H1 (cell line): ENCODE measurements around the gene ITGB4. TPM values are rescaled to one million over a fixed set of nuclear protein-coding genes. Genes with fewer than 3 reads are reported as not detected.

Source experiments
- CTCF ChIA-PET: fragments of 300-600 bp; sonication (Branson Sonifier 250); formaldehyde crosslinking; loops from one replicate; lab custom pipeline; 2021; ENCODE audit not compliant: partially characterized antibody; lab: Charles Lee
- POLR2A ChIA-PET: fragments of 300-600 bp; sonication (Branson Sonifier 250); formaldehyde crosslinking; loops from one replicate; lab custom pipeline; 2021; ENCODE audit warnings: inconsistent platforms; ENCODE audit not compliant: partially characterized antibody; lab: Charles Lee
- DNase-seq, 2 experiments: peaks; one replicate each; pipeline versions ENCODE4 v3.0.0 to v3.0.0-alpha.2; 2010 to 2022; ENCODE audit warnings: low spot score in 2 of 2, low read depth in 1 of 2, mixed read lengths in 1 of 2
- FAIRE-seq: peaks from 2 replicates; lab custom pipeline; 2011; peaks lifted over from hg19 to GRCh38; lab: Jason Lieb, UNC
- H2AFZ ChIP-seq: 2 replicates; pipeline ENCODE4 v1.8.1; 2012; ENCODE audit warnings: low read length, inconsistent platforms
- H2AK5ac ChIP-seq: 2 replicates; pipeline ENCODE4 v1.6.1; 2013; ENCODE audit warnings: low read depth, low read length
- H2BK120ac ChIP-seq: replicated peaks from 2 replicates; pipeline ENCODE3; 2013; ENCODE audit warnings: low read depth, low read length, inconsistent platforms
- H2BK12ac ChIP-seq: 2 replicates; pipeline ENCODE4 v1.6.1; 2013; ENCODE audit warnings: low read depth, low read length
- H2BK15ac ChIP-seq: 2 replicates; pipeline ENCODE4 v1.6.1; 2013; ENCODE audit warnings: low read length
- H2BK20ac ChIP-seq: 2 replicates; pipeline ENCODE4 v1.6.1; 2013; ENCODE audit warnings: low read length
- H2BK5ac ChIP-seq: 2 replicates; pipeline ENCODE4 v1.6.1; 2013; ENCODE audit warnings: low read depth, low read length
- H3K14ac ChIP-seq: 2 replicates; pipeline ENCODE4 v1.6.1; 2013; ENCODE audit warnings: inconsistent platforms; ENCODE audit not compliant: insufficient read length
- H3K18ac ChIP-seq: 2 replicates; pipeline ENCODE4 v1.6.1; 2013; ENCODE audit warnings: low read length; ENCODE audit errors: extremely low read depth
- H3K23ac ChIP-seq: 2 replicates; pipeline ENCODE4 v1.6.1; 2013; ENCODE audit warnings: inconsistent platforms; ENCODE audit not compliant: insufficient read length
- H3K23me2 ChIP-seq: 2 replicates; pipeline ENCODE4 v1.6.1; 2013; ENCODE audit warnings: low read depth, low read length
- H3K27ac ChIP-seq: 2 replicates; pipeline ENCODE4 v1.6.1; 2011; ENCODE audit warnings: low read depth, low read length, inconsistent platforms
- H3K27me3 ChIP-seq, 4 experiments: replicated peaks in 1 of 4; 1 replicate in 1 of 4; 2 replicates in 3 of 4; pipeline versions ENCODE4 v1.6.1 to v1.8.1; 2011 to 2013; ENCODE audit warnings: low read length in 3 of 4, mild to moderate bottlenecking in 3 of 4, inconsistent platforms in 2 of 4, mixed read lengths in 2 of 4, moderate library complexity in 1 of 4; ENCODE audit not compliant: control insufficient read depth in 3 of 4, insufficient read depth in 3 of 4; ENCODE audit errors: extremely low read depth in 1 of 4
- H3K36me3 ChIP-seq, 4 experiments: 2 replicates each; pipeline versions ENCODE4 v1.6.1 to v1.8.1; 2011 to 2013; ENCODE audit warnings: mild to moderate bottlenecking in 4 of 4, low read length in 3 of 4, moderate library complexity in 2 of 4, control low read depth in 1 of 4, inconsistent platforms in 1 of 4; ENCODE audit not compliant: insufficient read depth in 4 of 4, control insufficient read depth in 2 of 4
- H3K4ac ChIP-seq: replicated peaks from 2 replicates; pipeline ENCODE3; 2013; ENCODE audit warnings: low read length, low read depth, mixed read lengths, inconsistent platforms; ENCODE audit not compliant: insufficient read length
- H3K4me1 ChIP-seq, 4 experiments: replicated peaks in 1 of 4; 1 replicate in 1 of 4; 2 replicates in 3 of 4; pipeline versions ENCODE4 v1.6.1 to v1.8.1; 2011 to 2013; ENCODE audit warnings: low read length in 3 of 4, inconsistent platforms in 2 of 4, mixed read lengths in 1 of 4; ENCODE audit not compliant: insufficient read depth in 4 of 4, control insufficient read depth in 3 of 4
- H3K4me2 ChIP-seq, 2 experiments: 2 replicates each; pipeline versions ENCODE4 v1.6.1 to v1.8.1; 2011 to 2013; ENCODE audit warnings: low read depth in 2 of 2, low read length in 2 of 2, control low read depth in 1 of 2, inconsistent platforms in 1 of 2, mild to moderate bottlenecking in 1 of 2; ENCODE audit not compliant: insufficient read depth in 1 of 2
- H3K4me3 ChIP-seq, 4 experiments: fragments of 200-600, 300-600 bp in 1 of 4; sonication (generic), shearing (Covaris generic), sonication (Bioruptor Twin) in 1 of 4; 2 replicates each; pipeline versions ENCODE4 v1.5.1 to v1.8.1; 2011 to 2016; ENCODE audit warnings: low read length in 4 of 4, low read depth in 3 of 4, control low read depth in 2 of 4, inconsistent platforms in 2 of 4, mild to moderate bottlenecking in 2 of 4, mixed read lengths in 1 of 4, moderate library complexity in 1 of 4; ENCODE audit not compliant: insufficient read depth in 2 of 4; ENCODE audit errors: extremely low read depth in 1 of 4
- H3K56ac ChIP-seq: replicated peaks from 2 replicates; pipeline ENCODE3; 2013; ENCODE audit warnings: low read depth, mild to moderate bottlenecking, mixed read lengths, low read length, inconsistent platforms; ENCODE audit not compliant: insufficient read length
- H3K79me1 ChIP-seq: 2 replicates; pipeline ENCODE4 v1.6.1; 2013; ENCODE audit warnings: low read depth, low read length, control low read depth
- H3K79me2 ChIP-seq, 2 experiments: 2 replicates each; pipeline versions ENCODE4 v1.6.1 to v1.8.1; 2012 to 2013; ENCODE audit warnings: low read length in 2 of 2, mild to moderate bottlenecking in 2 of 2, inconsistent platforms in 1 of 2; ENCODE audit not compliant: insufficient read depth in 2 of 2, control insufficient read depth in 1 of 2
- H3K9ac ChIP-seq, 4 experiments: replicated peaks in 1 of 4; 1 replicate in 1 of 4; 2 replicates in 3 of 4; pipeline versions ENCODE4 v1.6.1 to v1.8.1; 2011 to 2013; ENCODE audit warnings: low read depth in 3 of 4, low read length in 3 of 4, control low read depth in 2 of 4, mild to moderate bottlenecking in 2 of 4, moderate library complexity in 2 of 4, inconsistent platforms in 1 of 4; ENCODE audit errors: extremely low read depth in 1 of 4
- H3K9me3 ChIP-seq, 2 experiments: 2 replicates each; pipeline versions ENCODE4 v1.6.1 to v1.8.1; 2012 to 2013; ENCODE audit warnings: mild to moderate bottlenecking in 2 of 2, moderate library complexity in 2 of 2, control low read depth in 1 of 2, inconsistent platforms in 1 of 2, low read depth in 1 of 2, low read length in 1 of 2, mixed read lengths in 1 of 2; ENCODE audit not compliant: insufficient read depth in 2 of 2
- H4K20me1 ChIP-seq, 2 experiments: replicated peaks in 1 of 2; 2 replicates each; pipeline versions ENCODE3 to v1.8.1; 2011 to 2013; ENCODE audit warnings: inconsistent platforms in 2 of 2, low read length in 2 of 2, mild to moderate bottlenecking in 1 of 2; ENCODE audit not compliant: insufficient read depth in 2 of 2, control insufficient read depth in 1 of 2
- H4K5ac ChIP-seq: 2 replicates; pipeline ENCODE4 v1.6.1; 2013; ENCODE audit warnings: low read length, low read depth, mixed read lengths, inconsistent platforms; ENCODE audit not compliant: insufficient read length
- H4K8ac ChIP-seq: 2 replicates; pipeline ENCODE4 v1.8.0; 2013; ENCODE audit warnings: mild to moderate bottlenecking, moderate library complexity, low read length, inconsistent platforms; ENCODE audit not compliant: insufficient read depth; ENCODE audit errors: extremely low read depth
- H4K91ac ChIP-seq: replicated peaks from 2 replicates; pipeline ENCODE3; 2013; ENCODE audit warnings: low read length, mixed read lengths, inconsistent platforms; ENCODE audit not compliant: insufficient read length
- CHD1 ChIP-seq: IDR thresholded peaks from 2 replicates; pipeline ENCODE4 v1.6.1; 2012; ENCODE audit warnings: low read depth, low read length, improper control_type of control experiment
- EGR1 ChIP-seq: IDR thresholded peaks from 2 replicates; pipeline ENCODE4 v1.6.1; 2011; ENCODE audit warnings: low read depth, low read length, borderline replicate concordance
- RAD21 ChIP-seq, 2 experiments: IDR thresholded peaks in 1 of 2; conservative IDR thresholded peaks in 1 of 2; 2 replicates each; pipeline ENCODE4 v1.6.1; 2011; ENCODE audit warnings: low read depth in 2 of 2, low read length in 2 of 2, improper control_type of control experiment in 1 of 2, inconsistent platforms in 1 of 2, mild to moderate bottlenecking in 1 of 2, moderate library complexity in 1 of 2
- WGBS, 2 experiments: shearing (Covaris generic) in 1 of 2; methylation state at CpG; one replicate each; pipeline versions ENCODE4 v1.1.6 to v1.1.7; 2013 to 2015; ENCODE audit warnings: low lambda C conversion rate in 2 of 2, mixed read lengths in 2 of 2, inconsistent platforms in 1 of 2, low coverage in 1 of 2, missing lambda C conversion rate in 1 of 2; ENCODE audit not compliant: insufficient replicate concordance in 2 of 2, insufficient coverage in 1 of 2, insufficient read length in 1 of 2; ENCODE audit errors: extremely low coverage in 1 of 2, missing lambda C conversion rate in 1 of 2; 5-methylcytosine and 5-hydroxymethylcytosine counted together
- polyA plus RNA-seq, 7 experiments: library from polyadenylated mRNA; depleted of rRNA in 3 of 7; stranded (reverse) in 5 of 7; unstranded in 2 of 7; fragments of >200 nt in 5 of 7; fragments of 200-250 nt in 2 of 7; gene quantifications; 1 replicate in 5 of 7; 2 replicates in 1 of 7; 4 replicates in 1 of 7; pipeline versions ENCODE4 v1.2.1 to v1.2.3, GENCODE V29; 2011 to 2013; ENCODE audit warnings: missing spikeins in 2 of 7, mixed read lengths in 2 of 7
- total RNA-seq: library from RNA; stranded (reverse); fragmentation: NEBNext Ultra II Directional; extraction: Animal tissue kit (Norgen Biotek cat#: 25700); gene quantifications from 2 replicates; pipeline ENCODE4 v1.2.1, GENCODE V29; 2021
- TF ChIP-seq, protein P1 (sequence below), 3 experiments: IDR thresholded peaks; 1 replicate in 2 of 3; 2 replicates in 1 of 3; pipeline versions ENCODE4 v1.5.1 to v1.6.1; 2011; ENCODE audit warnings: low read length in 3 of 3, mild to moderate bottlenecking in 3 of 3, inconsistent platforms in 2 of 3, low read depth in 1 of 3, moderate library complexity in 1 of 3; ENCODE audit not compliant: insufficient read depth in 1 of 3; ENCODE audit errors: control extremely low read depth in 1 of 3

Gene ITGB4
- total and polyA plus RNA-seq, 2 of the 8 experiments (the other 6 are each of a cell fraction or from before 2014, with no cell fraction given) = 5.2 to 5.6 TPM

GRCh38 chr17:75773121-75773807 is 52.0 kb downstream of the ITGB4 start:
- Histone ChIP-seq H2BK5ac (no peak overlapping the region), H3K23ac (no peak overlapping the region), H2BK15ac (peak overlapping the region; percentile 61; the same call in 1 of the 2 replicates), H3K23me2 (no peaks in the 10 kb centered on the region), H4K5ac (no peak overlapping the region), H4K91ac (no peak overlapping the region), H3K18ac (0 out of 2 replicates have a peak overlapping the region, but pooled peaks have one; percentile 28), H3K4me2 (no peak overlapping the region), H3K79me1 (no peaks in the 10 kb centered on the region), H2AFZ (no peak overlapping the region), H2BK120ac (no peak overlapping the region), H3K79me2 (peaks cover 0 to 15% of the 10 kb centered on the region in 2 experiments; a peak in 3 of 4 replicates), H3K27me3 (no peaks in the 10 kb centered on the region), H3K27ac (no peak overlapping the region), H3K4ac (no peak overlapping the region), H2AK5ac (no peak overlapping the region), H3K56ac (no peak overlapping the region), H2BK12ac (peak overlapping the region; percentile 17; the same call in 1 of the 2 replicates), H3K9me3 (no peaks in the 10 kb centered on the region), H3K9ac (no peak overlapping the region), H3K14ac (no peak overlapping the region), H3K4me1 (peaks cover 0 to 4% (median 0%) of the 10 kb centered on the region in 4 experiments; a peak in 4 of 7 replicates), H2BK20ac (no peak overlapping the region), H3K36me3 (peaks cover 0 to 23% (median 12%) of the 10 kb centered on the region in 4 experiments; a peak in 5 of 8 replicates), H4K8ac (peak overlapping the region; percentile 86; the same call in 1 of the 2 replicates), H4K20me1 (peaks cover 9 to 10% of the 10 kb centered on the region in 2 experiments), H3K4me3 (no peak overlapping the region)
- ChIA-PET CTCF (interaction anchor here (0.5 to 21.4 kb wide), 12 partner anchors 8 to 235 kb away, joined by 3 to 359 read pairs (median 3); partner anchors contain the start of genes GALK1 and UNK), POLR2A (interaction anchor here (0.6 to 8.5 kb wide), 11 partner anchors 9 to 149 kb away, joined by 3 to 425 read pairs (median 3); partner anchors contain the start of genes GALK1 and UNK)
- 86% methylated on average over 10 of the region's 12 CpGs; no CpG with 5 or more reads in 1 of the 2 experiments for WGBS, 2 experiments
- FAIRE-seq = no peak
- DNase-seq = no peak
- TF ChIP-seq CHD1 = no peak
- TF ChIP-seq, protein P1, sequence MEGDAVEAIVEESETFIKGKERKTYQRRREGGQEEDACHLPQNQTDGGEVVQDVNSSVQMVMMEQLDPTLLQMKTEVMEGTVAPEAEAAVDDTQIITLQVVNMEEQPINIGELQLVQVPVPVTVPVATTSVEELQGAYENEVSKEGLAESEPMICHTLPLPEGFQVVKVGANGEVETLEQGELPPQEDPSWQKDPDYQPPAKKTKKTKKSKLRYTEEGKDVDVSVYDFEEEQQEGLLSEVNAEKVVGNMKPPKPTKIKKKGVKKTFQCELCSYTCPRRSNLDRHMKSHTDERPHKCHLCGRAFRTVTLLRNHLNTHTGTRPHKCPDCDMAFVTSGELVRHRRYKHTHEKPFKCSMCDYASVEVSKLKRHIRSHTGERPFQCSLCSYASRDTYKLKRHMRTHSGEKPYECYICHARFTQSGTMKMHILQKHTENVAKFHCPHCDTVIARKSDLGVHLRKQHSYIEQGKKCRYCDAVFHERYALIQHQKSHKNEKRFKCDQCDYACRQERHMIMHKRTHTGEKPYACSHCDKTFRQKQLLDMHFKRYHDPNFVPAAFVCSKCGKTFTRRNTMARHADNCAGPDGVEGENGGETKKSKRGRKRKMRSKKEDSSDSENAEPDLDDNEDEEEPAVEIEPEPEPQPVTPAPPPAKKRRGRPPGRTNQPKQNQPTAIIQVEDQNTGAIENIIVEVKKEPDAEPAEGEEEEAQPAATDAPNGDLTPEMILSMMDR (IDR thresholded peaks at IDR 0.05; ENCODE audit: control extremely low read depth in 1 of 3, insufficient read depth in 1 of 3, low read depth in 1 of 3, low read length in 3 of 3) = peak in 2 of 3 experiments; percentile 16 to 23; a peak in 2 of 4 replicates
- TF ChIP-seq RAD21 (IDR thresholded peaks at IDR 0.05 in 1 of 2, conservative IDR thresholded peaks at IDR 0.05 in 1 of 2; ENCODE audit: low read depth in 2 of 2, low read length in 2 of 2) = no peak
- TF ChIP-seq EGR1 = no peak
